HG02943 (cell line): ENCODE results near the gene MTMR4.
"Not testable (repeated sequence)": the region's sequence is repeated elsewhere in the genome, so short reads cannot be mapped to it uniquely, and the experiment has no call there.

ENCODE experiments used
- ATAC-seq: cut with Tn5 transposase; IDR thresholded peaks from one replicate; pipeline ENCODE4 v1.9.1; 2021; ENCODE audit warnings: mild to moderate bottlenecking, low read depth, moderate library complexity; ENCODE audit not compliant: unreplicated experiment

MTMR4 gene

DNA sequence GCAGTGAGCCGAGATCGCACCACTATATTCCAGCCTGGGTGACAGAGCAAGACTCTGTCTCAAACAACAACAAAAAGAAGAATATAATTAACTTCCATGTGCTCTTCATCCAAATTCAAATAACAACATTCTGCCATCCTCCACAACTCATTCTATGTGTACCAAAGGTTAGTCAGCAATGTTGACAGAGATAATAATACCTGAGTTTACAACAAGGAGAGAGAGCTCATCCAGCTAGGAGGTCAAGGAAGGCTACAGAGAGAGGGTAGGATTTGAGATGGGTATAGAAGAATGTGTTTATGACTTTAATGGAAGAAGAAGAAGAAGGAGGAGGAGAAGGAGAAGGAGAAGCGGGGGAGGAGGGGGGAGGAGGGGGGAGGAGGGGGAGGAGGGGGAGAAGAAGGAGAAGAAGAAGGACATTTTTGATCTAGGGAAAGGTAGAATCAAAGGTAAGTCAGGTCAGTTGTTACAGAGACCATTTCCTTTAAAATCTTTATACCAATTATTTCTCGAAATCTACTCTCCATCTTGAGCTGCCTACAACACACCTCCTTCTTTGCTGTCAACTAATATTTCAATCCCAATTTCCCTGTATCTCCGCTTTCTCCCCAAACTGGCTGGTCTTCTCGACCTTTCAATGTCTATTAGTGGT is 16.1 kb downstream of the MTMR4 start:
- ATAC-seq = no peak

DNA sequence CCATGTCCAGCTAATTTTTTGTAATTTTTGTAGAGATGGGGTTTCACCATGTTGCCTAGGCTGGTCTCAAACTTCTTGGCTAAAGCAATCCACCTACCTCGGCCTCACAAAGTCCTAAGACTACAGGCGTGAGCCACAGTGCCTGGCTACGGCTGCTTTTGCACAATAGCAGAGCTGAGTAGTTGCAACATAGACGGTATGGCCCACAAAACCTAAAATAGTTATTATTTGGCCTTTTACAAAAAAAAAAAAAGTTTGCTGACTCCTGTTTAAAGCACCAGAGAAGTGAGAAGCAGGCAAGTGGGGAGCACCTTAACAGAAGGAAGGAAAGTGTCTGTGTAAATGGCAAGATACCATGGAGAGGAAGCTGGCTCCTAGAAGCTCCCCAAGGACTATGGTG is 20.9 kb downstream of the MTMR4 start:
- no peak for ATAC-seq

DNA sequence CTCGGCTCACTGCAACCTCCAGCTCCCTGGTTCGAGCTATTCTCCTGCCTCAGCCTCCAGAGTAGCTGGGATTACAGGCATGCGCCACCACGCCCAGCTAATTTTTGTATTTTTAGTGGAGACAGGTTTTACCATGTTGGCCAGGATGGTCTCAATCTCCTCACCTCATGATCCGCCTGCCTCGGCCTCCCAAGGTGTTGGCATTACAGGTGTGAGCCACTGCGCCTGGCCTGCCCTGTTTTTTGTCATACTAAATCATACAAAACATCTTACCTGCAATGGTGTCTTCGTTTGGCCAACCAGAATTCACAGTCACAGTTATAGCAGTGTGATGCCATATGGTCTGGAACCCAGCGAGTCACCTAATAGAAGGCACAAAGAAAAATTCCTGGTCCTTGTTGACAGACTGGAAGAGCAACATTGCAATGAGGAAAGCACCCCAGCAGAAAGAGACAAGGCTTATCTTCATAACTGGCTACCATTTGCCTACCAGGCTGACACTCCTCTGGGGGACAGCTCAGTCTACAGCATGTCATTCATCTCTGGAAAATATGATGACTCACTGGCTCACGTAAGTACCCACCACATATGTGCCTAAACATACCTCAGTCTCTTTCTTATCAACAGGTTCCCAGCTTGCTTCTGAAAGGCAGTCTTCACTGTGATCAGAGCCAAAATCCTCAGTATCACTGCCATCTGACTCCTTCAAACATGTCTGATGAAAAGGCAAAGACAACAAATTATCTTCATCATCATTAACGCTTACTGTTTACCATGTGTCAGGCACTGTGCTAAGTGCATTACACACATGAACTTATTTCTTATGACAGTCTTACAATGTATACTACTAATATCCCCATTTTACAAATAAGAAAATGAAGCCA is 22.0 kb downstream of the MTMR4 start:
- ATAC-seq = no peak

DNA sequence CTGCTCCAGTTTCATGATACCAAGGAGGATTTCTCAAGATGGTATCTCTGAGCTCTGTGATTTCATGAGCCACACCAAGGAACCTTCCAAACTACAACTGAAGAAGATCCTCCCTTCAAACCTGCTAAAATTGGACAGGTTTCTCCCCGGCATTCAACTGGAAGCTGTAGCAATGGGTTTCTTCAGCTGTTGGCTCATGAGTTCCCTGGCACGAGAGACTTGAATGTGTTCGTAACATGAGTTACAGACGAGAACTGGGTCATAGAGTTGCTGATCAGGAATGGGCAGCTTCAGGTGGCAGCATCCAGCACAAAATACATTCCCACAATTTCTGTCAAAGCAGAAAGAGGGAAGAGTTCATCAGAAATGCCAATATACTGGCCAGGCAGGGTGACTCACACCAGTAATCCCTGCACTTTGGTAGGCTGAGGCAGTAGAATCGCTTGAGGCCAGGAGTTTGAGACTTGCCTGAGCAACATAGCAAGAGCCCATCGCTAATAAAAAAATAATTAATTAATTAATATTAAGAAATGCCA is 22.9 kb downstream of the MTMR4 start:
- ATAC-seq = no peak

DNA sequence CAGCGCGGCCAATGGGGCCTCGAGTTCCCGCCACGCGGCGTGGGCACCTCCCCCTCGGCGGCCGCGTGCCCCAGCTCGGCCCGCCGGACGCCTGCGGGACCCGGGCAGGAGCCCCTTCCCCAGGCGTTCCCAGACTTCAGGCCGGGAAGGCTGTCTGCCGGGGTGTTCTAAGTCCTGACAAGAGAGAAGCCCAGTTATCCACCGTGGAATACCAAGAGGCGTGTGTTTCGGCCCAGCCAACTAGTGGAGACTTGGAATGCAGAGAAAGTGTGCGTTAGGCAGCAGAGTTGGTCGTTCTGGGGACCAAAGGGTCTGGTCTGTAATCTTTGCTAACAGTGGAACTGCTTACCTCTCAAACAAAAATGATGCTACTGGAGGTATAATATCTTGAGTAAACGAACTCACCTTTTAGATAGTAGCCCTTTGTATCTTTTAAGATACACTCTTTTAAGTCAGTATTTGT is 26.0 kb downstream of the MTMR4 start:
- no peak for ATAC-seq

DNA sequence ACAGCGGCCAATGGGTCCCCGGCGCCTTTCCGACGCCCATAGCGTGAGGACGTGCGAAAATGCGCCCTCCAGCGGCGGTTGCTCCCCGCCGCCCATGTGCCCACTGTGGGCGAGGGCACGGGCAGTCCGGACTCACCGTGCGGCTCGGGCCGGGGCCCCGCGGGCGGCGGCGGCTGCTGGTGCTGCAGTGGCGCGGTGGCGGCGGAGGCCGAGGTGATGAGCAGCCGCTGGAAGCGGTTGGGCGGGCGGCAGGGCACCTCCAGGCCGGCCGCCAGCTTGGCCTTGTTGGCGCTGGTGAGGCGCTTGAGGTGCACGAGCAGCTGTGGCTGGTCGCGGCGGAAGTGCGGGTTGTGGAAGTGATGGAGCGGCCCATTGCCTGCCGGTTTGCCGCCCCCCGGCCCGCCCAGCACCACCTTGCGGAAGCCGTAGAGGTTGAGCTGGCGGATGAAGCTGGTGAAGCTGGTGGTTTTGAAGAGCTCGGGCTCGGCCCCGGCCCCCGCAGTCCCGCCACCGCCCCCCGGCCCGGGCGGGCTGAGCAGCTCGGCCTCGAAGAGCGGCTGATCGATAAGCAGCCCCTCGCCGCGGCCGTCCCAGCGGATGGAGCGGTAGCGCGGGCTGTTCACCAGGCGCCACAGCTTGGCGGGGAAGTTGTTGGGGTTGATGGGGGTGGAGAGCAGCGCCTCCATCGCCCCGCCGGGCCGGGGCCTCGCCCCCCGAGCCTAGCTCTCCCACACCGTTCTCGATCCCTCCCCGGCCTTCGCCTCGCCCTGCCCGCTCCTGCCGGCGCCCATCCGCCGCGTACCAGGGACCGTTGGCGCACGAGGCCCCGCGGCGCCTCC is 26.6 kb downstream of the MTMR4 start, which contains the start of gene HSF5:
Gene HSF5 (minus strand): TSS at position 820 of the 839 bp plus-strand sequence. CDS start 134 bp downstream, at position 686.
- no peak for ATAC-seq

DNA sequence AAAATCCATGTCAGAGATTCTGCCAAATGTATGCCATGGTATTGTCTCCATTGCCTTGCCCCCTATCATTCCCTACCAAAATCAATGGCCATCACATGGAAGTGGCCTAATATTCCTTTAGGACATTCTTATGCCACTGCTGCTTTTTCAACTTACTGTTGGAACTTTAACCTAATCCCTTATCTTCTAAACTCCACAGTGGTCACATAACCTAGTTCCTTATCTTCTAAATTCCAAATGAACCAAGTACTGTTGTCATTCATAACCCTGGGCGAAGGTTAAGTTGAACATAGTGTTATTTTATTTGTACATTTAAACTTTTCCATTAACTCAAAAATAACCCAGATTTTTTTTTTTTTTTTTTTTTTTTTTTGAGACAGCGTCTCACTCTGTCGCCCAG is 29.8 kb downstream of the MTMR4 start:
- no peak for ATAC-seq

DNA sequence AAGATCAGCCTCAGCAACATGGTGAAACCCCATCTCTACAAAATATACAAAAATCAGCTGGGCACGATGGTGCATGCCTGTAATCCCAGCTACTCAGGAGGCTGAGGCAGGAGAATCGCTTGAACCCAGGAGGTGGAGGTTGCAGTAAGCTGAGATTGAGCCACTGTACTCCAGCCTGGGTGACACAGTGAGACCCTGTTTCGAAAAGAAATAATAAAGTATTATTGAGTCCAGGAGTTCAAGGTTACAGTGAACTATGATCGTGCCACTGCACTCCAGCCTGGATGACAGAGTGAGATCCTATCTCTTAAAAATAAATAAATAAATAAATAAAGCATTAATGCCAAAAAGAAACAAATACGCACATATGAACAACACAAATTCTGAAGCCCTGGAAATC is 32.6 kb downstream of the MTMR4 start:
- not testable (repeated sequence) for ATAC-seq

DNA sequence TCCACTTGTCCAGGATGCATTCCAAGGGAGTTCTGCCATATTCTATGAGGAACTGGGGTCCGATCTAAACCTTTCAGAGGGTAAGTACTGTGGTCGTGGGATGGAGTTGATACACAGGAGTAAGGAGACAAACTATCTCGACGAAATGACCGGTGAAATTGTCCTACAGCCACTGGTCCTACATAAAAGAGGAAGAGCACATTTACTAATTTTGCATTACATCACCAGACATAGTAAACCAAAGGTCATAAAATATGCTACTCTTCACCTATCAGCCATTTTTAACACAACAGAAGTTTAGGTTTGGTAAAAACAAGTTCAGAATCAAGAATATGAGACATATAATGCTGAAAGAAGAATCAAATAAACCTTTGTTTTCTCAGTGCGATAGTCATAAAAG is 34.3 kb downstream of the MTMR4 start:
- no peak for ATAC-seq

DNA sequence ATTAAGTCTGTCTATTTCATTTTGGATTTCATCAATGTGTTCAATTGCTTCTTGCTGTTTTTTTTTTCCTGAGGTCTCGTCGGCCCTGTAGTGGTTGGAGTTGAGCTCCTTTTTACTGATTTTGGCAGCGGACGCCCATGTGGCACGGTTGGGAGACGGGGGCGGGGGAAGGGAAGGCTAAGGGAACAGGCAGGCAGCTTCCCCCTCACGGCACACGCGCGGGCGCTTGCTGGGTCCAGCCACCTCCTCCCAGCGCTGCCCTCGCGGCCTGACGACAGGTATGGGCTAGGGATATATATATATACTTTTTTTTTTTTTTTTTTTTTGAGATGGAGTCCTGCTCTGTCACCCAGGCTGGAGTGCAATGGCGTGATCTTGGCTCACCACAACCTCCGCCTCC is 37.6 kb downstream of the MTMR4 start:
- no peak for ATAC-seq

DNA sequence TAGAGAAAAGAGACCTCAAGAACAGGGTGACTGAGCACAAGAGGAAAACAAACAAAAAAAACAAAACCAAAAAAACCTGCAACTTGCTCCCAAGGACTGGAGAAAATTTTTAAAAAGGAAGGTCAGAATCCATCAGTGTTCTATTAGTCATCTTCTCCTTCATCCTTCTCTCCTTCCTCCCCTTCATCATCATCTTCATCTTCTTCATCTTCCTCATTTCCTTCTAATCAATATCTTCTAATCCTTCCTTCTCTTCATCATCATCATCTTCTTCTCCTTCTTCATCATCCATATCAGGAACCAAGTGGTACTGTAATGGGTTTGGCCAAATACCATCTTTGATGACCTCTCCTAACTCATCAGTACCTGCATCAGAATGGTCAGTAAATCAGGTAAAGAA is 38.5 kb downstream of the MTMR4 start:
- ATAC-seq = no peak

DNA sequence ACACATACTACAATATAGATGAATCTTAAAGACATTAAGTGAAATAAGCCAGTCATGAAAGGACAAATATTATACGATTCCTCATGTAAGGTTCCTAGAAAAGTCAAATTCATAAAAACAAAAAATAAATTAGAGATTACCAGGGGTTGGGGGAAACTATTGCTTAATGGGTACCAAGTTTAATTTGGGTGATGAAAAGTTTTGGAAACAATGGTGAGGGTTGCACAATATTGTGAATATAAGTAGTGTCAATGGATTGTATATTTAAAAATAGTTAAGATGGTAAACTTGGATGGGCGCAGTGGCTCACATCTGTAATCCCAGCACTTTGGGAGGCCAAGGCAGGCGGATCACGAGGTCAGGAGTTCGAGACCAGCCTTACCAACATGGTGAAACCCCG is 44.1 kb downstream of the MTMR4 start:
- no peak for ATAC-seq

DNA sequence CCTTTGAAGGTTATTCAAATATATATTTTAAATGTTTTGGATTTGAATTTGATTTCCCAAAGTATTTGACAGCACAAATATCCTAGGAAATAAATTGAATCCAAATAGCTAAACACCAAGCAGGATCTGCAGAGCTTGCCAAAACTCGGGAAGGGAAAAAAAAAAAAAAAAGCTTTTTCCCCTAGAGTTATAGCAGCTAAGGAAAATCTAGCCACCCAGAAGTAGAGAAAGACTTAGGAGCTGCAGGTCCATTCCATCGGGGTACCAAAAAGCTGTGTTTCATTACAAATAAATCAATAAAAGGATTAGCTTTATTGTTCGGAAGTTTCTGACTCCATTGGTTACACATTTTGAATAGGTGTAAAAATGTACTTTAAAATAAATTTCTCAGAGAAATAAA is 45.5 kb downstream of the MTMR4 start:
- ATAC-seq = no peak

DNA sequence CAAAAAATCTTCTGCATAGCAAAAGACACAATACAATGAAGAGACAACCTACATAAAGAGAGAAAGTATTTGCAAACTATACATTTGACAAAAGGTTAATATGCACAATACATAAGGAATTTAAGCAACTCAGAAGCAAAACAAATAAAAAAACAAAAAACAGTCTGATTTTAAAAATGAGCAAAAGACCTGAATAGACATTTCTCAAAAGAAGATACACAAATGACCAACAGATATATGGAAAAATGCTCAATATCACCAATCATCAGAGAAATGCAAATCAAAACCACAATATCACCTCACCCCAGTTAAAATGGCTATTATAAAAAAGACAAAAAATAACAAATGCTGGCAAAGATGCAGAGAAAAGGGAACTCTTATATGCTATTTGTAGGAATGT is 58.9 kb downstream of the MTMR4 start:
- ATAC-seq = no peak

DNA sequence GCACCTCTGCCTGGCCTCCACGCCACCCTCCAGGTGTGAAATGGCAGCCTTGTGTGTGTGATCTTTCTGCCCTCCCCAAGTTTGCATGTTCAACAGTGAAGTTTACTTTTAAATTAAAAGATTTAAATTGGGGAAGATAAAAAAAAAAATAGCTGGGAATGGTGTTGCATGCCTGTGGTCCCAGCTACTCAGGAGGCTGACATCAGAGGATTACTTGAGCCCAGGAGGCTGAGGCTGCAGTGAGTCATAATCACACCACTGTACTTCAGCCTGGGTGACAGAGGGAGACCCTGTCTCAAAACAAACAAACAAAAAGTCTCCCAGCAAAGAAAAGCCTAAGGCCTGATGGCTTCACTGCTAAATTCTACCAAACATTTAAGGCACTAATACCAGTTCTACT is 61.7 kb downstream of the MTMR4 start:
- ATAC-seq = no peak

DNA sequence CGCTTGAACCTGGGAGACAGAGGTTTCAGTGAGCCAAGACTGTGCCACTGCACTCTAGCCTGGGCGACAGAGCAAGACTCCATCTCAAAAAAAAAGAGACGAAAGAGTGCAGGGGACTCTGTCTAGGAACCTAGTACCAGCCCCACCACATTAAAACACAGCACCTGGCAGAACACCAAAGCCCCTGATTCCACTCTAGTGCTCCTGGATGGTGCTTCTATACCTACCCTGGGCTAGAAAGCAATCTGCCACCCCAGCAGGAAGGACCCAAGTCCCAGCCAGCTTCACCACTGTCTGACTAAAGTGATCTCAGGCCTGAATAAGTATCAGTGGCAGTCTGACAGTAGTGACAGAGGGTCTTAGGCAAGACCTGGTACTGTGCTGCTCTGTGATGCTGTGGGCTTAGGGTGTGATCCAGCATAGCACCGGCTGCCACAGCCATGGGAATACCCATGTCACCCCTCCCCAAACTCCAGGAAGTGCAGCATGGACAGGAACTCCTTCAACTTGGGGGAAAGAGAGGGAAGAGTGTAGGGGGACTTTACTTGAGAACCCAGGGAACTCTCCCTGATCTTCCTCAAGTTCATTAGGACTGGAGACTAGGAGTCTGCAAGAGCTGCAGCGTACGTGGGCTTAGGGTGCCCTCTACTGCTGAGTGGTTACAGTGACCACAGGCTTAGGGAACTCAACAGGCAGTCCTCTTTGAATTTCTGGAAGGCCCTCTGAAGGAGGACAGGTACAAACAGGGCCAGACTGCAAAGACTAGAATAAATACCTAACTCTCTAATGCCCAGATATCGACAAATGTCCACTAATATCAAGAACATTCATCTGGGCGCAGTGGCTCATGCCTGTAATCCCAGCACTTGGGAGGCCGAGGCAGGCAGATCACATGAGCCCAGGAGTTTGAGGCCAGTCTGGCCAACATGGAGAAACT is 67.1 kb downstream of the MTMR4 start:
- no peak for ATAC-seq

DNA sequence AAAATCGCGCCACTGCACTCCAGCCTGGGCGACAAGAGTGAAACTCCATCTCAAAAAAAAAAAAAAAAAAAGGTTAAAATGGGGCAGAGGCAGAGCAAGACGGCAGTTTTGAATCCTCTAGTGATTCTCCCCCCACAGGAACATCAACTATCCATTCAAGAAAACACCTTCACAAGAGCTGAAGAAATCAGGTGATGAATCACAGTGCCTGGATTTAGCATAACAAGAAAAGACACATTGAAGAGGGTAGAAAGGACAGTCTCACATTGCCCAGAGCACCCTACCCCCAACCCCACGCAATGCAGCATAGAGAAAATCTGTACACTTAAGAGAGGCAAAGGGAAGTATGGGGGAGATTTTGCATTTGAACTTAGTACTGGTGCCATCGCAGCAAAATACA is 68.4 kb downstream of the MTMR4 start:
- no peak for ATAC-seq
